GM12878 (cell line): Measurements from ENCODE around the gene NLGN2. TPM values are rescaled to one million over a fixed set of nuclear protein-coding genes. Genes with fewer than 3 reads are reported as not detected.

ENCODE experiments used
- ATAC-seq: fragments of 200-7000 bp; cut with Tn5 transposase; 3 replicates; pipeline ENCODE4 v1.9.1; 2020; ENCODE audit warnings: mild to moderate bottlenecking, moderate library complexity
- BruUV-seq: library from RNA; stranded (reverse); fragments of 400-500 nt; replicated peaks from 2 replicates; lab custom pipeline; 2021; lab: Mats Ljungman, UMichigan
- CTCF ChIA-PET: fragments of 300-600 bp; sonication (Branson Sonifier 250); formaldehyde crosslinking; extraction: SDS; loops from one replicate; lab custom pipeline; 2021; ENCODE audit warnings: inconsistent platforms; lab: Yijun Ruan, JAX
- POLR2A ChIA-PET: fragments of 350-600 bp; formaldehyde crosslinking; extraction: SDS; loops from one replicate; lab custom pipeline; 2021; ENCODE audit warnings: inconsistent platforms; lab: Charles Lee
- RAD21 ChIA-PET: fragments of 300-600 bp; sonication (Branson Sonifier 250); formaldehyde crosslinking; loops from one replicate; lab custom pipeline; 2023; ENCODE audit warnings: antibody characterized with exemption; ENCODE audit not compliant: unreplicated experiment; lab: Charles Lee
- SMC1A ChIA-PET: fragments of 300-600 bp; sonication (Branson Sonifier 250); formaldehyde crosslinking; loops from one replicate; lab custom pipeline; 2023; ENCODE audit not compliant: unreplicated experiment, uncharacterized antibody; lab: Charles Lee
- DNase-seq: peaks from one replicate; pipeline ENCODE4 v3.0.0-alpha.2; 2011; ENCODE audit warnings: low read depth, low spot score
- FAIRE-seq: peaks from 3 replicates; lab custom pipeline; 2011; peaks lifted over from hg19 to GRCh38; lab: Jason Lieb, UNC
- H2AFZ ChIP-seq: 2 replicates; pipeline ENCODE4 v1.6.0; 2011; ENCODE audit warnings: low read depth, low read length, control low read depth; ENCODE audit not compliant: control insufficient read depth
- H3K27ac ChIP-seq: 2 replicates; pipeline ENCODE4 v1.5.1; 2011; ENCODE audit warnings: control low read depth; ENCODE audit not compliant: control insufficient read depth, insufficient read depth
- H3K27me3 ChIP-seq, 2 experiments: replicated peaks in 1 of 2; 2 replicates each; pipeline versions ENCODE4 v1.6.0 to v1.6.1; 2011; ENCODE audit warnings: low read length in 1 of 2; ENCODE audit not compliant: control insufficient read depth in 2 of 2, insufficient read depth in 2 of 2
- H3K36me3 ChIP-seq, 2 experiments: 2 replicates each; pipeline ENCODE4 v1.5.1; 2011; ENCODE audit warnings: low read length in 1 of 2; ENCODE audit not compliant: control insufficient read depth in 2 of 2, insufficient read depth in 2 of 2
- H3K4me1 ChIP-seq: 2 replicates; pipeline ENCODE4 v1.6.1; 2011; ENCODE audit warnings: mild to moderate bottlenecking, low read length, moderate library complexity, mixed read lengths; ENCODE audit not compliant: control insufficient read depth, insufficient read depth
- H3K4me2 ChIP-seq: 2 replicates; pipeline ENCODE4 v1.6.0; 2011; ENCODE audit warnings: control low read depth; ENCODE audit not compliant: control insufficient read depth, insufficient read depth
- H3K4me3 ChIP-seq: fragments of 200-600 bp; sonication (generic); 2 replicates; pipeline ENCODE4 v1.5.1; 2016
- H3K79me2 ChIP-seq: 2 replicates; pipeline ENCODE4 v1.6.0; 2011; ENCODE audit warnings: low read length; ENCODE audit not compliant: control insufficient read depth, insufficient read depth
- H3K9ac ChIP-seq: 2 replicates; pipeline ENCODE4 v1.8.0; 2011; ENCODE audit warnings: low read length, control low read depth, mixed read lengths; ENCODE audit not compliant: control insufficient read depth, insufficient read depth
- H3K9me3 ChIP-seq: replicated peaks from 3 replicates; pipeline ENCODE4 v1.5.1; 2011; ENCODE audit warnings: mild to moderate bottlenecking, low read length; ENCODE audit not compliant: control insufficient read depth, insufficient read depth
- H4K20me1 ChIP-seq: 2 replicates; pipeline ENCODE4 v1.6.0; 2011; ENCODE audit not compliant: control insufficient read depth, insufficient read depth
- CUX1 ChIP-seq: IDR thresholded peaks from 2 replicates; pipeline ENCODE4 v1.6.1; 2012; ENCODE audit warnings: improper control_type of control experiment, low read depth, low read length; ENCODE audit not compliant: insufficient replicate concordance
- HDAC2 ChIP-seq: fragments of 200-600 bp; sonication (generic); IDR thresholded peaks from 2 replicates; pipeline ENCODE4 v1.6.1; 2017
- IRF5 ChIP-seq: fragments of 450-650 bp; IDR thresholded peaks from 2 replicates; pipeline ENCODE4 v1.6.1; 2017; ENCODE audit warnings: borderline replicate concordance
- KDM1A ChIP-seq: fragments of 200-600 bp; sonication (generic); IDR thresholded peaks from 2 replicates; pipeline ENCODE4 v1.6.1; 2016; ENCODE audit warnings: borderline replicate concordance
- MTA3 ChIP-seq: IDR thresholded peaks from 2 replicates; pipeline ENCODE4 v1.6.1; 2012; ENCODE audit warnings: low read length, inconsistent platforms, borderline replicate concordance
- NFYA ChIP-seq: IDR thresholded peaks from 2 replicates; pipeline ENCODE4 v1.6.1; 2011; ENCODE audit warnings: low read depth, mild to moderate bottlenecking, low read length, improper control_type of control experiment, borderline replicate concordance
- POLR2AphosphoS5 ChIP-seq: IDR thresholded peaks from 2 replicates; pipeline ENCODE4 v1.6.1; 2011; ENCODE audit warnings: mild to moderate bottlenecking, low read length, inconsistent platforms
- RELA ChIP-seq: fragments of 450-650 bp; IDR thresholded peaks from 2 replicates; pipeline ENCODE4 v1.8.0; 2014; ENCODE audit warnings: borderline replicate concordance; ENCODE audit not compliant: partially characterized antibody
- REST ChIP-seq: IDR thresholded peaks from 2 replicates; pipeline ENCODE4 v1.6.1; 2012; ENCODE audit warnings: mild to moderate bottlenecking, low read depth, low read length
- RFX5 ChIP-seq: IDR thresholded peaks from 2 replicates; pipeline ENCODE4 v1.6.1; 2011; ENCODE audit warnings: low read depth, low read length, improper control_type of control experiment
- TAF1 ChIP-seq: IDR thresholded peaks from 2 replicates; pipeline ENCODE4 v1.6.1; 2011; ENCODE audit warnings: mild to moderate bottlenecking, low read depth, low read length, borderline replicate concordance
- ZNF24 ChIP-seq: fragments of 450-650 bp; IDR thresholded peaks from 2 replicates; pipeline ENCODE4 v1.6.1; 2017; ENCODE audit warnings: antibody characterized with exemption, mild to moderate bottlenecking
- WGBS: methylation state at CpG from one replicate; pipeline ENCODE4 v1.1.6; 2016; ENCODE audit warnings: low lambda C conversion rate; ENCODE audit not compliant: insufficient replicate concordance, insufficient coverage; ENCODE audit errors: missing lambda C conversion rate; 5-methylcytosine and 5-hydroxymethylcytosine counted together
- in situ Hi-C: fragments of 300-500 bp; cut with MboI; formaldehyde crosslinking; loops from 9 replicates; pipeline ENCODE4 v1.14.3; 2018; ENCODE audit warnings: mixed read lengths
- intact Hi-C: fragments of 100-400 bp; cut with micrococcal nuclease; formaldehyde crosslinking; loops from one replicate; pipeline ENCODE4 v1.14.2; 2022; ENCODE audit not compliant: unreplicated experiment
- polyA plus RNA-seq, 11 experiments: library from polyadenylated mRNA; depleted of rRNA in 4 of 11; unstranded in 6 of 11; stranded (reverse) in 5 of 11; fragments of >200 nt; fragmentation: Nextera tagmentation in 4 of 11; fragmentation: Illumina TruSeq in 1 of 11; extraction: Ambion mirVana in 4 of 11; extraction: Trizol in 1 of 11; gene quantifications; 1 replicate in 1 of 11; 2 replicates in 10 of 11; pipeline versions ENCODE4 v1.2.1 to v1.2.3, GENCODE V29; 2011 to 2016; ENCODE audit warnings: inconsistent platforms in 2 of 11, missing spikeins in 2 of 11, low read depth in 1 of 11
- total RNA-seq, 4 experiments: library from RNA; depleted of rRNA in 3 of 4; stranded (reverse); fragments of >200 nt in 3 of 4; fragmentation: Illumina TruSeq in 1 of 4; extraction: Trizol in 1 of 4; gene quantifications; 2 replicates each; pipeline versions ENCODE4 v1.2.1 to v1.2.3, GENCODE V29; 2013 to 2021

NLGN2 gene
- total and polyA plus RNA-seq, 10 of the 15 experiments (the other 5 are each of a cell fraction or from before 2014, with no cell fraction given), result 0.02 to 0.87 (median 0.11) TPM; not detected in 2

- WGBS, result 1% methylated on average over 33 of the region's 46 CpGs
- Histone ChIP-seq H3K4me1 (peaks cover 33% of the 10 kb centered on the region), H3K27ac (peak overlapping the region; percentile 46; the same call in 1 of the 2 replicates), H2AFZ (peak overlapping the region; percentile 82), H3K9ac (peak overlapping the region; percentile 77), H3K36me3 (no peaks in the 10 kb centered on the region), H4K20me1 (no peaks in the 10 kb centered on the region), H3K79me2 (peaks cover 6% of the 10 kb centered on the region), H3K27me3 (peaks cover 0 to 4% of the 10 kb centered on the region in 2 experiments; a peak in 2 of 4 replicates), H3K4me3 (peak overlapping the region; percentile 97), H3K9me3 (no peaks in the 10 kb centered on the region), H3K4me2 (peak overlapping the region; percentile 91)
- no TSS peak for BruUV-seq
- RAD21 ChIA-PET, result interaction anchor here (0.7 to 2.5 kb wide), 9 partner anchors 15 to 120 kb away, joined by 3 to 12 read pairs (median 3); partner anchors contain the start of genes SENP3, TMEM95 and ZBTB4
- ATAC-seq (peak; percentile 9), FAIRE-seq (peak; percentile 68), DNase-seq (no peak)
- CTCF ChIA-PET, result interaction anchor here (0.7 to 2.8 kb wide), 8 partner anchors 14 to 247 kb away, joined by 3 to 20 read pairs (median 3); partner anchors contain the start of genes NEURL4, SAT2, SENP3 and TP53
- in situ Hi-C loops (no loop called here), intact Hi-C loops (no loop called here)
- POLR2A ChIA-PET, result interaction anchor here (0.7 to 8.2 kb wide), 12 partner anchors 8 to 144 kb away, joined by 3 to 63 read pairs (median 4); partner anchors contain the start of genes POLR2A, SENP3, SLC35G6 and TMEM256
- SMC1A ChIA-PET, result interaction anchor here (0.9 to 1.9 kb wide), 8 partner anchors 12 to 119 kb away, joined by 3 to 8 read pairs (median 4); partner anchors contain the start of genes SLC35G6, TNFSF13 and ZBTB4
- TF ChIP-seq REST, result no peak
- no peak for TF ChIP-seq IRF5
- no peak for TF ChIP-seq NFYA
- peak; percentile 4 for TF ChIP-seq RELA
- TF ChIP-seq MTA3, result no peak
- TF ChIP-seq TAF1, result no peak
- TF ChIP-seq ZNF24, result no peak
- no peak for TF ChIP-seq POLR2AphosphoS5
- TF ChIP-seq HDAC2, result no peak
- no peak for TF ChIP-seq RFX5
- TF ChIP-seq KDM1A, result no peak
- no peak for TF ChIP-seq CUX1
Measured at GRCh38 chr17:7440113-7440833, 32.6 kb downstream of the NLGN2 start.
